HG03097 (cell line): ENCODE results near the gene SAPCD2.
A peak's percentile ranks its signal among the peaks of the same experiment; 100 is the strongest.
"Not testable (repeated sequence)": the region's sequence is repeated elsewhere in the genome, so short reads cannot be mapped to it uniquely, and the experiment has no call there.

Experiments used
- ATAC-seq: cut with Tn5 transposase; IDR thresholded peaks from one replicate; pipeline ENCODE4 v1.9.1; 2021; ENCODE audit not compliant: unreplicated experiment, low FRiP score

Gene SAPCD2

DNA sequence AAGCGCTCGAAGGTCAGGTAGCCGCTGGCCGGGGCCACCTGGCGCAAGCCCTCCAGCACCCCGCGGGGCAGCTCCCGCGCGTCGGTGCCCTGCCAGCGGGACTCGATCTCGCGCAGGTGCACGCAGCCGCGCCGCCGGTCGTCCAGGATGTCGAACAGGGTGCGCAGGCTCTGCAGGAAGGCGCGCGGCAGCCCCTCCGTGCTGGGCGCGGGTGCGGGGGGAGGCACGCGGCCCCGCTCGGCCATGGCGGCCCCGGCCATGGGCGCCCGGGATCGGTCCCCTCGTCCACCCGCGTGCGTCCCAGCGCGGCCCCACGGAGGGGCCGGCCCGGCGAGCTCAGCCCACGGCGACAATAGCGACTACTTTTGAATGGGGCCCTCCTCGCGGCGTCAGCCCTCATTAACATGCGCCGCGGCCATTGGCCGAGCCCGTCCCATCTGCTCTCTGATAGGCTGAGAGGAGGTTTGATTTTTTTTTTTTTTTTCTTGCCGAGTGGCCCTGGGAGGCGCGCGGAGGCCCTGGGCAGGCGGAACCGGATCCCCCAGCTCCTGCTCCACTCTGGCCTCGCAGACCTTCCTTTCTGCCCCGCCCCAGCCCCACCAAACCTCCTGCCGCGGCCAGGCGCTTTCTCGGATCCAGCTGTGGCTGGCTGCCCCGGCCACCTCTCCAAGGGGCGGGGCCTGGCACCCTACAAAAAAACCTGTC lies at the start of gene SAPCD2:
Gene SAPCD2 (minus strand): TSS at position 357 of the 705 bp plus-strand sequence. CDS start 97 bp downstream, at position 260.
- peak; percentile 69 for ATAC-seq

DNA sequence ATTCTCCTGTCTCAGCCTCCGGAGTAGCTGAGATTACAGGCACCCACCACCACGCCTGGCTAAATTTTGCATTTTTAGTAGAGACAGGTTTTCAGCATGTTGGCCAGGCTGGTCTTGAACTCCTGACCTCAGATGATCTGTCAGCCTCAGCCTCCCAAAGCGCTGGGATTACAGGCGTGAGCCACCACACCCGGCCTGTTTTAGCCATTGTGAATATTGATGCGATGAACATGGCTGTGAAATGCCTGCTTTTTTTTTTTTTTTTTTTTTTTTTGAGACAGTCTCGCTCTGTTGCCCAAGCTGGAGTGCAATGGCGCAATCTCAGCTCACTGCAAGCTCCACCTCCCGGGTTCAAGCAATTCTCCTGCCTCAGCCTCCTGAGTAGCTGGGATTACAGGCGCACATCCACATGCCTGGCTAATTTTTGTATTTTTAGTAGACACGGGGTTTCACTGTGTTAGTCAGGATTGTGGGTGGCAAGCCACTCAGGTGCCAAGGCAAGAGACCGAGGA lies 47.8 kb upstream of the SAPCD2 start:
- not testable (repeated sequence) for ATAC-seq

GRCh38 chr9:137117269-137117731 lies 46.9 kb upstream of the SAPCD2 start:
- ATAC-seq = no peak

GRCh38 chr9:137116728-137117127 lies 46.4 kb upstream of the SAPCD2 start:
- no peak for ATAC-seq

DNA sequence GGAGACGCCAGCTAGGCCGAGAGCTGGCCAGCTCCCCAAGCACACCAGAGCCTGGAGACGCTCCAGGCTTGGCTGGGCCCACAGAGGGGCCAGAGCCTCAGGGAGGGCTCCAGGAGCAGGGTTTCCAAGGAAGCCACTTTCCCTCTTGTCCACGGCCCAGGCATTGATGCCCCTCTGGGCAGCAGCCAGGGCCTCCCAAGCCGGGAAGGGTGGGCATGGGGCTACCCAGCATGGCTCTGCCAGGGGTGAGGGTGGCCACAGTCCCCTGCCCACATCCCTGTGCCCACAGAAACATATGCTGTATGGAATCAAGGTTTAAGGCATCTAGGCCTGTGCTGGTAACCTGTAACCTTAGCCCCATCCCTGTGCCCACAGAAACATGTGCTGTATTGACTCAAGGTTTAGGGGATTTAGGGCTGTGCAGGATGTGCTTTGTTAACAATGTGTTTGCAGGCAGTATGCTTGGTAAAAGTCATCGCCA lies 45.7 kb upstream of the SAPCD2 start:
- no peak for ATAC-seq

DNA sequence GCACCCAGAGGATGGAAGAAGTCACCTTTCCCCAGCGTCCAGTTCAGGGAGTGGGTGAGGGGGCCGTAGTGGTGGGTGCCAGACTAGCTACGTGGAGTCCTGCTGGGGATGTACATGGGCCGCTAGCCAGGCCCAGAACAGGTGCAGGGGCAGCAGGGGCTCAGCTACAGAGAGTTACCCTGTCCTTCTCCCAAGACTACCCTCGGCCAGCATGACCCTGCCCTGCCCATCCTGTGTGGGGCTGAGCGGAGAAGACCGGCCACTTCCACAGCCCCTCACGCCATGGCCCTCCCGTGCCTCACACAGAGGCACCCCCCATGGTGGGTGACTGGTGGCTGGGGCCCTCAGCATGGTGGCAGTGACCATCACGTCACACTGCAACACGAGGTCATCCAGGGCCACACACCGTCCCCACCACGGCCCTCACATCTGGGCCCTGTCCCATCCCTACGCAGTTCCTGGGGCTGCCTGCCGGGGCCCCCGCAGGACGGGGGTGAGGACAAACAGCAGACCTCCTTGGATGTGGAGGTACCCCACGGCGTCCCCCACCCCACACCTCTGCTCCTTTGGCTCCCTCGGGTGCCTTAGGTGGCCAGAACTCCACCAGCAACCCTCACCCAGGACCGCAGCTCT lies 45.2 kb upstream of the SAPCD2 start:
- ATAC-seq = no peak

DNA sequence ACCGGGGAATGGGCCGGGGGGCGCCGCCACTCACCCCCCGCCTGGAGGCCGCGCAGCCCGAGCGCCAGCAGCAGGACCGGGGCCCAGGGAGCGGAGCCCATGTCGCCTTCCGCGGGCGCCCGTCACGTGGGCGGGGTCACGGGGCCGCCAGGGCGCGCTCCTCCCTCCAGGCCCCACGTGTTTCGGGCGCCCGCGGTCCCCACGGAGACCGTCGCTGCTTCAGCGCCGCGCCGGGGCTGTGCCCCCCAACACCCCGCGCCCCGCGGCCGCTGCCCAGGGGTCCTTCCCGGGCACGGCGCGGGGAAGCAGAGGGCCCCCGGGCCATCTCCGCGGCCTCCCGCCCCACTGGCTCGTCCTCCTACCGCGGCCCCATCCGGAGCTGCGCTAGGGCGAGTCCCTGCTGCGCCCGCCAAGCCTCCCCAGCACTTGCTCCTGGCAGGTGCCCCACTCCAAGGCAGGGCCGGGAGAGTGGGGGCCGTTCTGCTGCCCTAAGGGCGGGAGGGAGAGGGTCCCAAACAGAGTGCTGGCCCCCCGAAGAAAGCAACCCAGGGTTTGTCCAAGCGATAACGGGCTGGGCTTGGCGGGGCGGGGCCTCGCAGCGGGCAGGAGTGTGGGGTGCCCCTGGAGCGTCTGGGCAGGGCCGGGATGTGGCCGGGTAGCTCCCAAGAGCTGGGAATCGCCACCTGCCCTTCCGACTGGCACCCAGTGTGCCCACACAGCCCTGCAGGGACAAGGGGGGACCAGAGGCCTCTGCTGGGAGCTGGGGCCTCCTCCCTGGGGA lies 44.4 kb upstream of the SAPCD2 start, which contains the start of gene DPP7:
Gene DPP7 (minus strand): TSS at position 121 of the 781 bp plus-strand sequence. CDS start 20 bp downstream, at position 101.
- peak; percentile 58 for ATAC-seq

DNA sequence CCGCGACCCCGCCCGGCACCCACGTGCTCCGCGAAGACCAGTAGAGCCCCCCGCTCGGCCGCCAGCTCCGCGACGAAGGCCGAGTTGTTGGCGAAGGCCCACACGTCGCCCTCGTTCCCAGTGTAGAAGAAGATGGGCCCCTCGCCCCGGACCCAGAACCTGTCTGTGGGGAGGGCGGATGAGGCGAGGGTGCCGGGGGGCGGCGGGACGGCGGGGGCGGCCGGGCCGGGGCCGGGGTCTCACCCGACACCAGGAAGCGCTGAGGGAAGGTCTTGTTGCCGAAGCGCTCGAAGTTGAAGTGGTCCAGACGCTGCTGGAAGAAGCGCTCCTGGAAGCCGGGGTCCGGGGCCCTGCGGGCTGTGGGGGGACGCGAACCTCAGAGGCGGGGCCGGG lies 43.9 kb upstream of the SAPCD2 start:
- no peak for ATAC-seq

DNA sequence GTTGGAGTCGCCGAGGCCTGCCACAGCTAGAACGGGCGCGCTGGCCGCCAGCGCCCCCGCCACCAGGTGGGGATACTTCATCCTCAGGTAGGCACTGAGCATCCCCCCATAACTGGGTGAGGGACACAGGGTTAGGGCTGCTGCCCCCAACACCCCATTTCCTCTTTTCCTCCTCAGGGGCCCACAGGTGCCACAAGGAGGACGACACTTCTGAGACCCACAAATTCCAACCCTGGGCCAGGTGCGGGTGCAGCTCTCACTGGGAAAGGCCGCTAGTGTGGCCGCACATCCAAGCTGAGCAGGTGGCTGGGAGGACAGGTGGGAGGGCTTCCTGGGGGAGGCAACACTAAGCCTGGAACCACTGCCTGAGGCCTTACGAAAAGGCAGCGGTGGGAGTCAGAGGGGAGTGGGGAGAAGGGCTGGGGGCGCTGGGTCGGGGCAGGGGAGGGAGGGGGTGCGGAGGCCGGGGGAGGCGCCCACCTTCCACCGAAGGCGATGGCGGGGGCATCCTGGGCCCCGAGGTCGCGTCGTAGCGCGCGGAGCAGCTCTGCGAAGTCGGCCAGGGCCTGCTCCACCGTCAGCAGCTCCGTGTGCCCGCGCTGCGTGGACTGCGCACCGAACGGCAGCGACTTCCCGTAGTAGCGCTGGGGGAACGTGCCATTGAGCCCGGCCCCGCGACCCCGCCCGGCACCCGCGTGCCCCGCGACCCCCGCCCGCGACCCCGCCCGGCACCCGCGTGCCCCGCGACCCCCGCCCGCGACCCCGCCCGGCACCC lies 43.2 kb upstream of the SAPCD2 start:
- ATAC-seq = no peak

GRCh38 chr9:137112564-137113384 lies 42.4 kb upstream of the SAPCD2 start:
- ATAC-seq = no peak

GRCh38 chr9:137111788-137112563 lies 41.6 kb upstream of the SAPCD2 start:
- no peak for ATAC-seq

DNA sequence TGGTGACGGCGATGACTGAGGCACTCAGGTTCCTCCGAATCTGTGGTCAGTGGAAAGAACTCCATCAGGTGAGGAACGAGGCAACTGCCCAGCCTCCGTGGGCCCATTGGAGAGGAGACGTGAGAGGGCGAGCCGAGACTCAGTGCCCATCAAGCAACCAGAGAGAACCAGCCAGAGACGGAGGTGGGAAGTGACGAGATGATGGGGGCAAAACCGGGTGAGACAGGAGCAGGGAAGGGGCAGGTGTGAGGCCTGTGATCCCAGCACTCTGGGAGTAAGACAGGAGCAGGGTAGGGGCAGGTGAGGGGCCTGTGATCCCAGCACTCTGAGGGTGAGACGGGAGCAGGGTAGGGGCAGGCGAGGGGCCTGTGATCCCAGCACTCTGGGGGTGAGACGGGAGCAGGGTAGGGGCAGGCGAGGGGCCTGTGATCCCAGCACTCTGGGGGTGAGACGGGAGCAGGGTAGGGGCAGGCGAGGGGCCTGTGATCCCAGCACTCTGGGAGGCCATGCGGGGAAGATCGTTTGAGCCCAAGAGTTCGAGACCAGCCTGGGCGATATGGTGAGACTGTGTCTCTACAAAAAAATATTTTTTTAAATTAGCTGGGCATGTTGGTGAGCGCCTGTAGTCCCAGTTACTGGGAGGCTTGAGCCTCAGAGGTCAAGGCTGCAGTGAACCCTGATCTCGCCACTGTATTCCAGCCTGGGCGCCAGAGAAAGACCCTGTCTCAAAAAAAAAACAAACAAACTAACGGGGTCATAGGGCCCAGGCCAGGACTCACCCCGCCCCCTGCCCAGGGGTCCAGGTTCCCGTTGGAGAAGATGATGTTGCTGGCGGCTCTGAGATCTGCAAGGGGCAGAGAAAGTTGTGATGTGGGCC lies 40.8 kb upstream of the SAPCD2 start:
- ATAC-seq = no peak

GRCh38 chr9:137110147-137110910 lies 40.0 kb upstream of the SAPCD2 start:
- no peak for ATAC-seq

- ATAC-seq = no peak
Observed at GRCh38 chr9:137109250-137110146, 39.1 kb upstream of the SAPCD2 start.

- ATAC-seq = no peak
Observed at GRCh38 chr9:137108608-137109249, 38.4 kb upstream of the SAPCD2 start.
